GM21390 (cell line): Measurements from ENCODE around the gene ADAMTSL2.

ENCODE experiments used
- ATAC-seq: cut with Tn5 transposase; IDR thresholded peaks from one replicate; pipeline ENCODE4 v1.9.1; 2021; ENCODE audit not compliant: unreplicated experiment

The ADAMTSL2 gene

GRCh38 chr9:133517711-133518110 lies 16.8 kb upstream of the ADAMTSL2 start:
- no peak for ATAC-seq

DNA sequence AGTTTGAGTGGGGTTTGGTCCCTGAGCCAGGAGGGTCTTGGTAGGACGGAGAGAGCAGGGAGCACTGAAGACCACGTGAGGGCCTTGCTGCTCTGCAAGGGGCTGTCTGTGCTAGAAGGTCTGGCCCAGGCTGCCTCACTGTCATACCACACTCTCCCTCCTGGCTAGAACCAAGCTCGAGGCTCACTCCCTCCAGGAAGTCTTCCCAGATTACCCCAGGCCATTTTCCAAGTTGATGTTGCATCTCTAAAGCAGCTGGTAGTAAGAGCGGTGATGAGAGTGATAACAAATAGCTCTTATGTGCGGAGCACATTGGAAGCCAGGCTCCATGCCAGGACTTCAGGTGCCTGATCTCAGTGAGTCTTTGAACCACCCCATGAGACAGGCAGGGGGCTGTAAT lies 16.3 kb upstream of the ADAMTSL2 start:
- no peak for ATAC-seq

DNA sequence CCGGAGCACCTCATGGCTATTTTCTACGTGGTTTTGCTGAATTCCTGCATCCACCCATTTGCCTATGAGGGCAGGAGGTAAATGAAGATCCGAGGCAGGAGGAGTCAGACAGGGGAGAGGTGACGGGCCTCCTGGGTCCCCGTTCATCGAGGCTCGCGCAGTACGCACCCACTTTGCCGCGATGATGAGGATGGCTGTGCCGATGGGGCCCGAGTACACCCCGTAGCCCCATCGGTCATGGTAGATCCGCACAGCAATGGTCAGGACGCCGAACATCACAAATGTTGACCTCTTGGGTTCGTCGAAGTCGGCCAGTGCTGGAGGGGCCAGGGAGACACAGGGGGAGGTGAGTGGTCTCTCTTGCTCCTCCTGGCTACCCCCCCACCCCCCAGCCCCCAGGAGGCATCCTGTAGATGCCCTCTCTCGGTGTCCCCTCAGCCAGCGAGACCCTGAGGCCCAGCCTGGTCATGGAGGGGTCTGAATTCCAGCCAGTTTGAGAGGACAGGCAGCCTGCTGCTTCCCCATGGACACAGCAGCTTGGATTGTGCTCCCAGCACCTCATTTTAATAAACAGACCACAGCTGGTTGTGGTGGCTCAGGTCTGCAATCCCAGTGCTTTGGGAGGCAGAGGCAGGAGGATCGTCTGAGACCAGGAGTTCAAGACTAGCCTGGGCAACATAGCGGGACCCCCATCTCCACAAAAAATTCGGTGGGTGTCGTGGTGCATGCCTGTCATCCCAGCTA lies 15.6 kb upstream of the ADAMTSL2 start:
- ATAC-seq, result no peak

DNA sequence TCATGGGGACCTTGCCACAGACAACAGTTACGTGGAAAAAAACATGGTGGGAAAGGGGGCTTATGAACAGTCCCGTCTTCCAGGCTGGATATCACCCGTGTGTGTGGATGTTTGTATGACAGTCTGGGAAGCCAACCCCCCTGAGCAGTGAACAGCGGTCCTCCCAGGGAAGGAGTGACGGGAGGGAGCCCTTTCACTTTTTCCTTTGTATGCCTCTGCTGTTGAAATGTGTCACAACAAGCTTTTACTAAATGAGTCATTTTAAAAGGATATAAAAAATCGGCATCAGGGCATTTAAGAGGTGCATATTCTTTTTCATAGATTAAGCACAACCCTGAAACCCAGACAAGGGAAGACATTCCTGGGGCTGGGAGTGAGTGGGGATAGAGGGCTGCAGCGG lies 14.8 kb upstream of the ADAMTSL2 start:
- ATAC-seq, result no peak

DNA sequence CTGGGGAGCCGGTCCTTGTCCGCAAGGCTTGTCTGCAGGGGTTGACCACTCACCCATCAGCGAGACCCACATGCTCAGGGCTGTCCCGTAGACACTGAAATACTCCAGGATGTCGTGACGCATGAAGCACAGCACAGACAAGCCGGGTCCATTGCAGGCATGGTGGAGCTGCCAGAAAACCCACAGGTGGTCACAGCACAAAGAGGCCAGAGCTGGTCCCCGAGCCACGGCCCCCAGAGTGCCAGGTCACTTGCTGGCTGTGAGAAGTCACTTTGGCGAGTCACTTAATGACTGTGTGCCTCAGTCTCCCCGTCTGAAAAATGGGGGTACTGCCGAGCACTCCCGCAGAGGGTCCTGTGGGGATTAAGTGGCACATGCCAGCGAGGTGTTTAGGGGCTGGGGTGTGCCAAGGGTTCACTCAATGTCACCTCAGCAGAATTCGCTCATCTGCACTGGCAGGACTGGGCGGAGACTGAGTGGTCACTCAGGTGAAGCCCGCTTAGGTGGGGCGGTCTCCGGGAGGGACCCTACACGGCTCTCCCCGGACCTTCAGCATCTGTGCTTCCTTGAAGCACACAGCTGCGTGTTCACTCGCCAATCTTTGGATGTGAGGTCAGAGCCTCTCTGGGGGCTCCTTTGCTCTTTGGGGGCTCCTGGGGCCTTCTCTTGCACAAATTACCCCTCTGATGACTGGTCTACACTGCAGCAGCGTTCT lies 14.2 kb upstream of the ADAMTSL2 start:
- ATAC-seq, result no peak

DNA sequence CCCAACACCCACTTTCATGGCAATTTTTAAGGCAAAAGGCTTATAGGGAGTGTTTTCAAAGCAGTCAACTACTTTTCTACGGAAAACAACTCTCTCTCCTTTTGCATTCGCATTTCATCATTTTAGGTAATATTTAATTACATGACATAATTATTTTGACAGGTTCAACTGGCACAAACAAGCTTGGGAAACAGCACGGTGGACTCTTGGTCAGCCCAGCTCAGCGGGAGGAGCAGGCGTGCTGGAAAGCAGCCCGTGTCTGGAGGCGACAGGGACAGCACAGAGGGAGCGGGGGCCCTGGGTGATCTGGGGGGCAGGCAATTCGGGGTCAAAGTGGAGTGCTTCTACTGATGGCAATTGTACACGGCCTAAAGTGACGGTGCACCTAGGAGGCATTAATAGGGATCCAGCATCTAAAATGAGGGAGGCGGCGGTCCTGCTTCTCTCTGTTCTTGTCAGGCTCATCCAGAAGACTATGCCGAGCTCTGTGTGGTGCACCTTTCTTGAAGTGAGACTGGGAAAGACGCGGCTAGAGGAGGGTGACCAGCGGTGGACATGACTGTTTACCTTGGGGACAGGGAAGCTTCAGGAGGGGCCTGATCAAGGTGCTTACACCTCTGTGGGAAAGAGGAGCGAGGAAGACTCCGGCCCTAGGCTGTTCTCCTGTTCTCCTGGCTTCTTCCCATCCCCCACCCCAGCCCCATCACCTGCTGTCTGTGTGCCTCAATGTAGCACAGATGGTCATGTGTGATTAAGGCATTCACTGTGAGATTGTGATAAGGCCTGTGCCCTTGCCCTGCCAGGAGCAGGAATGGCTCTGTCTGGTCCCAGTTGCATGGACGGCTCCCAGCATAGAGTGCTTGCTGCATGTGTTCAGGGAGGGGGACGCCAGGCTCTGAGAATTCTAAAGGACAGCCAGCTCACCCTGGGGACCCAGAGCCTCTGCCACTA lies 13.1 kb upstream of the ADAMTSL2 start:
- ATAC-seq, result no peak

GRCh38 chr9:133522073-133522910 lies 12.2 kb upstream of the ADAMTSL2 start:
- ATAC-seq, result no peak

DNA sequence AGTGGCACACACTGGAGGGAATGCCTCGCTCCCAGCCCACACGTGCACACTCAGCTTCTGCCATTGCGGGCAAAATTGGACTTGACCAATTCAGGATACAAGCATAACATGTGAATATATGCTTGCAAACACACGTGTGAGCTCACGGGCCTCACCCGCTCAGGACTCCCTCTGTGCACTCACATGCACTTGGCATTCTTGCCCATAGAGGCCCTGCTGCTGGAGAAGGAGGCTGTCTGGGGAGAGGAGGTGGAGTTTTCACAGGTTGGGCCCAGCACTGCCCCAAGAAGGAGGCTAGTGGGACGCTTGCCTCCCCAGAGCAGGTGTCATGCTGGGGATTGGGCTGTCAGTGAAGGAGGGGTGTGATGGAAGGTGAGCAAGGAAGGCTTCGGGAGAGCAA lies 11.4 kb upstream of the ADAMTSL2 start:
- ATAC-seq, result no peak

GRCh38 chr9:133524146-133524545 lies 10.4 kb upstream of the ADAMTSL2 start:
- ATAC-seq, result no peak

DNA sequence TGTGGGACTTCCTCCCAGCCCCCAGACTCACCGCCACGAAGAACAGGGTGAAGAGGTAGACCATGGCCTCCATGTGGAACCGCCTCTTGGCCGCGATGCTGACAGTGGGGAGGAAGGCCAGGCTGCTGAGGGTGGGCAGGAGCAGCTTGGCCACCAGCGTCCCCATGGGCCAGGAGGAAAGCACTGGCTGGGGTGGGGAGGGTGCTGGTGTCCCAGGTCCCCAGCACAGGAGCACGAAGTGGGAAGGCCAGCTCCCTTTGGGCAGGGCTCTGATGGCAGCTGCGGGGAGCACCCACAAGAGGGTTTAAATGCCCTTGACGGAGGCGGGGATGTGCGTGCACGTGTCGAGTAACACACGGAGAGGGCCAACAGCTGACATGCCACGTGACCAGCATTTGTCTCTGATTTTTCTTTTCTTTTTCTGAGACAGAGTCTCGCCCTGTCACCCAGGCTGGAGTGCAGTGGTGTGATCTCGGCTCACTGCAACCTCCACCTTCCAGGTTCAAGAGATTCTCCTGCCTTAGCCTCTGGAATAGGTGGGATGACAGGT lies 9.8 kb upstream of the ADAMTSL2 start, which contains the start of gene MYMK:
Gene MYMK (minus strand): TSS at position 281 of the 550 bp plus-strand sequence. CDS start 115 bp downstream, at position 166.
- no peak for ATAC-seq

GRCh38 chr9:133525677-133526076 lies 8.8 kb upstream of the ADAMTSL2 start:
- ATAC-seq, result no peak

GRCh38 chr9:133526721-133527321 lies 7.7 kb upstream of the ADAMTSL2 start:
- ATAC-seq, result no peak

DNA sequence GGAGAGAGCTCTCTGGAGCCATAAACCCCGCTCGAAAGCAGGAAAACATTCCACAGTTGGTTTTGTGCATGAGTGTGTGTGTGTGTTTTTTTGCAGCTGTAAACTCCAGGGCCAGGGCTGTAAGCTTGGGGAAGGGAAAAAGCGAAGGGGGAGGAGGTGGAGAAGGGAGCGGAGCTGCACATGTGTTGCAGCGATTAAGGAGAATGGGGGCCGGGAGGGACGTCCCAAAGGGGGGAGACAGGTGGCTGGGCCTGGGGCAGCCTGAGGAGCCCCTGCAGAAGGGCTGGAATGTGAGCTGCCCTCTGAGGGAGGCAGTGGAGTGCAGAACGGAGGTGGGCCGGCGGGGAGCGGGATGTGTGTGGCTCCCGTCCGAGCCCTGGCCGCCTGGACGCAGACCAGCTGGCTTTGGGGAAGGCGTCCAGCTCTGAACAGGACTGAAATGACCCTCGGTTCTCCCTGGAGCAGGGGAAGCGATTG lies 7.0 kb upstream of the ADAMTSL2 start:
- ATAC-seq, result no peak

- no peak for ATAC-seq
These were observed 6.3 kb upstream of the ADAMTSL2 start for GRCh38 chr9:133528001-133528875.

DNA sequence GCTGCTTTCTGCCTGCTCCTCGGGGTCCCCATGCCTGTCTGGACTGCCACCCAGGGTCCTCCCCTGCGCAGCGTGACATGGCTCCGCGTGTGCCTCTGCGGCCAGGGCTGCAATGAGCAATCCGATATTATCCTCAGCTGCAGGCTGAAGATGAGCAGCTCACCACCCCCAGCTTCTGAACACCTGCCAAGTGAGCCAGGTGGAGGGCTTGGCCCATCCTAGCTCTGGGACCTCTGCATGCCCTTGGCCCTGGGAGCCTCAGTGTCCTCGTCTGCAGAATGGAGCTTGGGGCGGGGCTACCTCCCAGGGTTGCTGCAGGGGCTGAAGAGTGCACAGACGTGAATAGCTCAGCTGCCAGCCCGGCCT lies 5.6 kb upstream of the ADAMTSL2 start:
- ATAC-seq, result no peak

GRCh38 chr9:133529457-133529856 lies 5.0 kb upstream of the ADAMTSL2 start:
- no peak for ATAC-seq

- no peak for ATAC-seq
These were observed 4.6 kb upstream of the ADAMTSL2 start for GRCh38 chr9:133529874-133530273.

- no peak for ATAC-seq
These were observed 3.2 kb upstream of the ADAMTSL2 start for GRCh38 chr9:133531293-133531692.
